ENCODE results near the gene IKBKE. TPM values are rescaled to one million over a fixed set of nuclear protein-coding genes. Genes with fewer than 3 reads are reported as not detected.
A peak's percentile ranks its signal among the peaks of the same experiment; 100 is the strongest.

The IKBKE gene
- total RNA-seq, 4 donors from 2014 or later = 13.8 to 77.4 (median 17.8) TPM

DNA sequence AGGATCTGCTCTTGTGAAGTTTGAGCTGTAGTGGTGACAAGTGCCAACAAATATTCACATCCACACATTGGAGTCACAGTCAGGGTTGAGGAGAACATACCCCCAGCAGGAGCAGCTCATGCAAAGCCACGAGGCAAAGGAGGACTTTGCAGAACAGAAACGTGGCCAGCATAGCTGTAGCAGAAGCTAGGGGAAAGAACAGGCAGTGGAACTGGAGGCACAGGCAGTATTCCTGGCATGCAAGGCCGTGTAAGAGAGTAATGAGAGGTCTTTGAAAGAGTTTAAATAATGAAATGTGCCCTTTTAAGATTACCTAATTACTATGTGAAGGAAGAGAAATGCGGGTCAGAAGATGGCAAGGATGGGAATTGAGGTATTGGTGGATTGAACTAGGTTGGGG lies 40.9 kb upstream of the IKBKE start:
- no peaks in the 10 kb centered on the region for H3K27me3 ChIP-seq
- H3K4me1 ChIP-seq = peaks cover 0 to 7% (median 0%) of the 10 kb centered on the region in 4 donors
- intact Hi-C loops (cut with DNase I; ENCODE audit: low total_unique reads) (no loop called here), in situ Hi-C loops (cut with MboI; ENCODE audit: low pct_ligation_motif_present in 1 of 4, low pct_unique_long_range_greater_than_20kb in 1 of 4, low sequenced_read_pairs in 3 of 4) (no loop called here)
- no peak overlapping the region for H3K4me3 ChIP-seq
- peak overlapping the region in 1 of 4 donors; percentile 12 for H3K27ac ChIP-seq
- DNase-seq = no peak
- TF ChIP-seq POLR2A (IDR thresholded peaks at IDR 0.05) (no peak), POLR2AphosphoS5 (IDR thresholded peaks at IDR 0.05) (no peak), EP300 (IDR thresholded peaks at IDR 0.05; ENCODE audit: low read depth) (no peak)
- TF ChIP-seq, protein P1, sequence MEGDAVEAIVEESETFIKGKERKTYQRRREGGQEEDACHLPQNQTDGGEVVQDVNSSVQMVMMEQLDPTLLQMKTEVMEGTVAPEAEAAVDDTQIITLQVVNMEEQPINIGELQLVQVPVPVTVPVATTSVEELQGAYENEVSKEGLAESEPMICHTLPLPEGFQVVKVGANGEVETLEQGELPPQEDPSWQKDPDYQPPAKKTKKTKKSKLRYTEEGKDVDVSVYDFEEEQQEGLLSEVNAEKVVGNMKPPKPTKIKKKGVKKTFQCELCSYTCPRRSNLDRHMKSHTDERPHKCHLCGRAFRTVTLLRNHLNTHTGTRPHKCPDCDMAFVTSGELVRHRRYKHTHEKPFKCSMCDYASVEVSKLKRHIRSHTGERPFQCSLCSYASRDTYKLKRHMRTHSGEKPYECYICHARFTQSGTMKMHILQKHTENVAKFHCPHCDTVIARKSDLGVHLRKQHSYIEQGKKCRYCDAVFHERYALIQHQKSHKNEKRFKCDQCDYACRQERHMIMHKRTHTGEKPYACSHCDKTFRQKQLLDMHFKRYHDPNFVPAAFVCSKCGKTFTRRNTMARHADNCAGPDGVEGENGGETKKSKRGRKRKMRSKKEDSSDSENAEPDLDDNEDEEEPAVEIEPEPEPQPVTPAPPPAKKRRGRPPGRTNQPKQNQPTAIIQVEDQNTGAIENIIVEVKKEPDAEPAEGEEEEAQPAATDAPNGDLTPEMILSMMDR (IDR thresholded peaks at IDR 0.05) = no peak
- H3K36me3 ChIP-seq = no peaks in the 10 kb centered on the region
- WGBS, 2 donors (ENCODE audit: low coverage in 1 of 2) = 86 to 92% methylated on average over 4 of the region's 4 CpGs
- no peaks in the 10 kb centered on the region for H3K9me3 ChIP-seq

DNA sequence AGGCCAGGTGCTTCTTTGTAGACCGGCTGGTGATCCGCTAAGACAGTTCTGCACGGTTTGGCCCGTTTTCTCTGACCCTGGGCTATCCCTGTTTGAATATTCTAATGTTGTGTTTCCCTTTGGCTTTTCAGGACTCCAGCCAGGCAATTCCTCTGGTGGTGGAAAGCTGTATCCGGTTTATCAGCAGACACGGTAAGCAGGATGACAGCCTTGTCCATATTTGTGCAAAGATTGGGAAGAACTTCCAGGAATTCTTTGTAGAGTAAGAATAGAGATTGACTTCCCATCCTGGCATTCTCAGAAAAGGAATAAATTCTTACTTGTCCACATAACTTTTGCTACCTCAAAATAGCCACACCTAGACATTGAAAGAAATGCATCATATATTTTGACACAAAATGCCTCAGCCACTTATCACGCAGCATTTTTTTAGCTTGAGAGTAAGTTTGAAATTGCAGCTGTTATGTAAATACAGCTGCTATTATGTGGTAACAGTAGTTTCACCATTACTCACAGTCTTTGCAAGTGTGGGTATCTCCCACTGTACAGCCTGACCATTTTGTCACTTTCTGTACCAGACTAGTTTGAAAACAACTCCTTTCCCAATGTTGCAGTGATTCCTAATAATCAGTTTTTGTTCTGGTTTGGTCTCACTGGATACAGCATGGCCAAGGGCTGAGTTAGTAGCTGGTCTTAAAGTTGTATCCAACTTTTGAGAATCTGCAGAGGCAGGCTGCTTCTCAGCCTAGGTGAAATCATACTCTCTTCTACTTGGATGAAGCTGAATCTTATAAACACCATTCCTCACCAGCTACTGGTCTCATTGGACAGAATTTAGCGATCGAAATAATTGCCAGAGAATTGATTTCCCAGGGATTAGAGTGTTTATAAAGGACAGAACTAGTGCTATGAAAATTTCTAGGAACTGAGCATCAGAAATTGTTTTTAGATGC lies 40.0 kb upstream of the IKBKE start:
- no peaks in the 10 kb centered on the region for H3K36me3 ChIP-seq
- H3K9me3 ChIP-seq = no peaks in the 10 kb centered on the region
- intact Hi-C loops (cut with DNase I; ENCODE audit: low total_unique reads) (no loop called here), in situ Hi-C loops (cut with MboI; ENCODE audit: low pct_ligation_motif_present in 1 of 4, low pct_unique_long_range_greater_than_20kb in 1 of 4, low sequenced_read_pairs in 3 of 4) (no loop called here)
- H3K4me1 ChIP-seq = peaks cover 0 to 7% (median 0%) of the 10 kb centered on the region in 4 donors
- TF ChIP-seq, protein P1 (IDR thresholded peaks at IDR 0.05) = peak in 1 of 5 experiments; percentile 12
- TF ChIP-seq EP300 (IDR thresholded peaks at IDR 0.05; ENCODE audit: low read depth) = no peak
- no peak for TF ChIP-seq POLR2A (IDR thresholded peaks at IDR 0.05)
- peak in 2 of 3 donors; percentile 31 to 63 for TF ChIP-seq POLR2AphosphoS5 (IDR thresholded peaks at IDR 0.05)
- 47 to 58% methylated on average over 3 to 9 of the region's 9 CpGs for WGBS, 2 donors (ENCODE audit: low coverage in 1 of 2)
- no peak overlapping the region for H3K4me3 ChIP-seq
- DNase-seq = no peak
- peak overlapping the region in 3 of 4 donors; percentile 6 to 44 (median 12) for H3K27ac ChIP-seq
- no peaks in the 10 kb centered on the region for H3K27me3 ChIP-seq

DNA sequence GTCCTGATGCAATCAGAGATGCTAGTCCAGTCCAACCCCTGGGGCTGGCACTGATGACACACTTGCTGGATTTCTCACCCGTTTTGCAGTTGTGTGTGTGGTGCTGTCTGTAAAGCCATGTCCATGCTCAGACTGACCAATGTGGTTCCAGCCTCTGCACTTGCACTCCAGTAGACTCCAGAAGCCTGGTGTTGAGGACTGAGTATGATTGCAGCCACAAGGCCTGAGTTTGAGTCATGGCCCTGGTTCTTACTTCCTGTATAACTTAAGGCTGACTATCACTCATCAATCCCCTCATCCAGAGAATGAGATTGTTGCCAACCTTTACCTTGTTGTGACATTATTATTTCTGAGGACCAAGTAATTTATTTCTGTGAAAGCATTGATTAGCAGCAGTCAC lies 34.8 kb upstream of the IKBKE start:
- peaks cover 0 to 7% (median 0%) of the 10 kb centered on the region in 4 donors for H3K36me3 ChIP-seq
- no peak for DNase-seq
- no peaks in the 10 kb centered on the region for H3K9me3 ChIP-seq
- no peaks in the 10 kb centered on the region for H3K4me1 ChIP-seq
- no peak for TF ChIP-seq POLR2AphosphoS5 (IDR thresholded peaks at IDR 0.05)
- TF ChIP-seq, protein P1 (IDR thresholded peaks at IDR 0.05) = no peak
- TF ChIP-seq EP300 (IDR thresholded peaks at IDR 0.05; ENCODE audit: low read depth) = no peak
- no peak for TF ChIP-seq POLR2A (IDR thresholded peaks at IDR 0.05)
- no peak overlapping the region for H3K27ac ChIP-seq
- H3K4me3 ChIP-seq = no peak overlapping the region
- intact Hi-C loops (cut with DNase I; ENCODE audit: low total_unique reads) = no loop called here
- in situ Hi-C loops (cut with MboI; ENCODE audit: low pct_ligation_motif_present in 1 of 4, low pct_unique_long_range_greater_than_20kb in 1 of 4, low sequenced_read_pairs in 3 of 4) = no loop called here
- no peaks in the 10 kb centered on the region for H3K27me3 ChIP-seq
- whole genome bisulfite sequencing, 2 donors (ENCODE audit: low coverage in 1 of 2) = 80% methylated on average over 1 of the region's 1 CpG; no CpG with 5 or more reads in 1 of the 2 donors

DNA sequence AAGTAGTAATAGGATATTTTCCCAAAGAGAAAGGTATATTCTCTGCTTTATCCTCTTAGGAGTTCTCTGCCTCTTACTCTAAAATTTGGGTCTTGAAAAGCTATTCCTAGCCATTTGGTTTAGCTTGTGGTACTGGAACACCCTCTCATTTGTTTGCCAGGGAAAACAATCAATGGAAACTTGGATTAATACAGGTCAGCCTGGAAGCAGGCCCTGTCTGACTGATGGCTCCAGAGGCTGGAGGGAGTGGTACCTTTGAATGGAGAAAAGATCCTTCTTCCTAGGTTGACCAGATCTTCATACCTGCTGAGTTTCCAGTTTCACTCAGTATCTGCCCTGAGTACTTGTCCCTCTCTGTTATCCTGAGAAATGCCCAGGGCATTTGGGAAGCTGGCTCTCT lies 31.7 kb upstream of the IKBKE start:
- in situ Hi-C loops (cut with MboI; ENCODE audit: low pct_ligation_motif_present in 1 of 4, low pct_unique_long_range_greater_than_20kb in 1 of 4, low sequenced_read_pairs in 3 of 4) (no loop called here), intact Hi-C loops (cut with DNase I; ENCODE audit: low total_unique reads) (no loop called here)
- no peak for DNase-seq
- peaks cover 0 to 7% (median 0%) of the 10 kb centered on the region in 4 donors for H3K36me3 ChIP-seq
- H3K4me3 ChIP-seq = no peak overlapping the region
- no peaks in the 10 kb centered on the region for H3K4me1 ChIP-seq
- no peaks in the 10 kb centered on the region for H3K27me3 ChIP-seq
- TF ChIP-seq, protein P1 (IDR thresholded peaks at IDR 0.05) = no peak
- TF ChIP-seq POLR2AphosphoS5 (IDR thresholded peaks at IDR 0.05) = no peak
- TF ChIP-seq EP300 (IDR thresholded peaks at IDR 0.05; ENCODE audit: low read depth) = no peak
- no peak for TF ChIP-seq POLR2A (IDR thresholded peaks at IDR 0.05)
- no peak overlapping the region for H3K27ac ChIP-seq
- H3K9me3 ChIP-seq = no peaks in the 10 kb centered on the region

Measured in transverse colon (tissue), 4 donors.